GM18505 (cell line): ENCODE results near the gene TRMT2B.
A peak's percentile ranks its signal among the peaks of the same experiment; 100 is the strongest.
"Not testable (repeated sequence)": the region's sequence is repeated elsewhere in the genome, so short reads cannot be mapped to it uniquely, and the experiment has no call there.

ENCODE experiments used
- ATAC-seq: cut with Tn5 transposase; IDR thresholded peaks from one replicate; pipeline ENCODE4 v1.9.1; 2021; ENCODE audit not compliant: unreplicated experiment
- POLR2A ChIP-seq: IDR thresholded peaks from 4 replicates; pipeline ENCODE4 v1.6.1; 2011; ENCODE audit warnings: borderline replicate concordance; ENCODE audit not compliant: insufficient read depth, insufficient read length; ENCODE audit errors: extremely low read depth

TRMT2B gene

DNA sequence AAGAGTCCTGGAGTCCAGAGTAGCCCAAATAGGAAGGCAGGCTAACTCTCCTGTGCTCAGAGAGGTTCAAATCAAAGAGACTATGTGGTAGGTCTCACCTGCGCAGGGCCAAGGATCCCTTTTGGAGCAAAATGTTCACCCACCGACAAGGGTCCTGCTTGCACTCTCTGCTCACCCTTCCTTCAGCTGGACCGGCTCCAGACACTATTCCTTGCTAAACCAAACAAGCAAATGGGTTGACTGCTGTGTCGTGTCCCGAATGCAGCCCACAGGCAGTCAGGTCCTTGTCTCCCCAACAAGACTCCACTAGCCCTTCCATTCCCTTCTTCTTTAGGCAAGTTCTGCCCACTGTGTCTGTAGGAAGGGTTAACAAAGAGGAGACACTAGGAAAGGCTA lies 760 bp downstream of the TRMT2B start:
- no peak for ATAC-seq
- TF ChIP-seq POLR2A, result no peak

DNA sequence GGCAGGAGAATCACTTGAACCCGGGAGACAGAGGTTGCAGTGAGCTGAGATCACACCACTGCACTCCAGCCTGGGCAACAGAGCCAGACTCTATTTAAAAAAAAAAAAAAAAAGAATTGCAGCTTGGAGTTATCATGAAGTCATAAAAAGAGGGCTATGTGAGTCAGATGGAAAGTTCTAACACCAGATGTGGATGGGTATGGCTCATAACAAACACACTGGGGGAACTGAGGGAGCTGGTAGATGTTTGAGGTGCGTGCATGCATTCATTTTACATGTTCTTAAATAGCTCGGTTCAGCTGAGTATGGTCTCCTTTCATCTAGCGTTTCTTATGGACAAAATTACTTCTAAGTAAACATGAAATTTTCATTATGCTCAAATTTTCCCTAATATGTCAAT lies 11.7 kb downstream of the TRMT2B start:
- no peak for TF ChIP-seq POLR2A
- no peak for ATAC-seq

DNA sequence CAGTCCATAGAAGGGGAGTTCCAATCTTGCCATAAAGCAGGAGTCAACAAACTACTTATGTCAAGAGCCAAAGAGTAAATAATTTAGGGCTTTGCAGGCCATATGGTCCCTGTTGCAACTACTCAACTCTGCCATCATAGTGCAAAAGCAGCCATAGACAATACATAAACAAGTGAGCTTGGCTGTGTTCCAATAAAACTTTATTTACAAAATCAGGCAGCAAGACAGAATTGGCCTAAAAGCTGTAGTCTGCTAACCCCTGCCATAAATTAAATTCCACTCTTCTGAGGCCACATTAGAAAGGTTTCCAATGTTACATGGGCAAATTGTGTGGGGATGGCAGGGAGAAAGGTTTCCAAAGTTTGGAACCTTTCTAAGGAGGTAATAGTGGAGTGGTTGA lies 14.7 kb downstream of the TRMT2B start:
- no peak for ATAC-seq
- TF ChIP-seq POLR2A, result no peak

DNA sequence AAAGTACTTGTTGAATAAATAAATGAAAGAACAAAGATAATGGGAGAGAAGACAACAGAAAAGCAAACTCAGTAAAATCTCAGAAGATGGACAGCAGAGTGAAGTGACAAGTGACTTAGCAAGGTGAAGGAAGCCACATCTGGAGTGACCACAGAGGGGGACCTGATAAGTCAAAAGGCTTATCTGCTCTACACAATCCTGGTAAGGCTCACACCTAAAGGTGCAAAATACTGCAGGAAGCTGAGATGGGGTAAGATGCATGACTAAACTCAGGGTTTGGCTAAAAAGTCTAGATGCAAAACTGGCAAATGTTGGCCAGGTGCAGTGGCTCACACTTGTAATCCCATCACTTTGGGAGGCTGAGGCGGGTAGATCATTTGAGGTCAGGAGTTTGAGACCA lies 22.2 kb downstream of the TRMT2B start:
- ATAC-seq, result no peak
- no peak for TF ChIP-seq POLR2A

DNA sequence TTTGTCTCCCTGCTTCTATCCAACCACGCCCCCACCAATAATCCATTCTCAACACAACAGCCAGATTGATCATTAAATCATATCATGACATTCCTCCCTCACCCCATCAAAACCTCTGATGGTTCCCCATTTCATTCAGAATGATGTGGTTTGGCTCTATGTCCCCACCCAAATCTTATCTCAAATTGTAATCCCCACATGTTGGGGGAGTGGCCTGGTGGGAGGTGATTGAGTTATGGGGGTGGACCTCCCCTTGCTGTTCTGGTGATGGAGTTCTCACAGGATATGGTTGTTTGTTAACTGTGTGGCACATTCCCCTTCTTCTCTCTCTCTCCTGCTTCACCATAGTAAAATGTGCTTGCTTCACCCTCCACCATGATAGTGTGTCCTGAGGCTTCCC lies 23.3 kb downstream of the TRMT2B start:
- TF ChIP-seq POLR2A, result no peak
- no peak for ATAC-seq

DNA sequence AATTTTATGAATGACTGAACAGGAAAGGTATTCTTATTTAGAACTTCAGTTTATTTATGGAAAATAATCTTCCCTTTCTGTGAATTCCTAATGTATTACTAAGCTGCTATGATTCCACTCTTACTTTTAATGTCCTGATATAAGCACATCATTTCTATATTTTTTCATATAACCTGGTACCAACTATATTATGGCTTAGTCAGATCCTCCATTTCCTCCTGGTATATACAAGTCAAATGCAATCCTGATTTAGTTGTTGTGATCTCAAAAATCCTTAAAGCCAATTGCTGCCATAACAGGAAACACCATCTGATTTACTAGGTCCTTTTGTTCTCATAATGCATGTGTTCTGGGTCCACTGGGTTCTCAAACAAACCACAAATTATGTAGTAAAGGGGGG lies 26.8 kb downstream of the TRMT2B start:
- no peak for TF ChIP-seq POLR2A
- no peak for ATAC-seq

DNA sequence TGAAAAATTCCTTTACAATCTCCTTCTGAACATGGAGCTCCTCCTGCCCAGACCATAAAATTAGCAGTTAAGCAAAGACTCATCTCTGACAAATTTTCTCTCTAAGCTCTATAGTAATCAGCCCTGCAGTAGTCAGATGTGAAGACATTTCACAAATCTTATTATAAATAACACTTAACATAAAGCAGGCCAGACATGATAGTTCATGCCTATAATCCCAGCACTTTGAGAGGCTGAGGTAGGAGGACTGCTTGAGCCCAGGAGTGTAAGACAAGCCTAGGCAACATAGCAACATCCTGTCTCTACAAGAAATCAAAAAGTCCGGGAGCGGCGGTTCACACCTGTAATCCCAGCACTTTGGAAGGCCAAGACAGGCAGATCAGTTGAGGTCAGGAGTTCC lies 29.9 kb downstream of the TRMT2B start:
- no peak for ATAC-seq
- TF ChIP-seq POLR2A, result no peak

DNA sequence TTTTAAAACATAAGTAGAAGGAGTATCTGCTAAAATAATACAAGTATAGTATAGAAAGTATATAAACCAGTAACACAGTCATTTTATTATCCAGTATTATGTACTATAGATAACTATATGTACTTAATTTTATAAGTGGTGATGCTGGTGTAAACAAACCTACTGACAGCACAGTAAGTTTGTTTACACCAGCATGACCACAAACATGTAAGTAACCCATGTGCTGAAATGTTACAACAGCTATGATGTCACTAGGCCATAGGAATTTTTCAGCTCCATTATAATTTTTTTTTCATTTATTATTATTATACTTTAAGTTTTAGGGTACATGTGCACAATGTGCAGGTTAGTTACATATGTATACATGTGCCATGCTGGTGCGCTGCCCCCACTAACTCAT lies 39.9 kb downstream of the TRMT2B start:
- ATAC-seq, result not testable (repeated sequence)

DNA sequence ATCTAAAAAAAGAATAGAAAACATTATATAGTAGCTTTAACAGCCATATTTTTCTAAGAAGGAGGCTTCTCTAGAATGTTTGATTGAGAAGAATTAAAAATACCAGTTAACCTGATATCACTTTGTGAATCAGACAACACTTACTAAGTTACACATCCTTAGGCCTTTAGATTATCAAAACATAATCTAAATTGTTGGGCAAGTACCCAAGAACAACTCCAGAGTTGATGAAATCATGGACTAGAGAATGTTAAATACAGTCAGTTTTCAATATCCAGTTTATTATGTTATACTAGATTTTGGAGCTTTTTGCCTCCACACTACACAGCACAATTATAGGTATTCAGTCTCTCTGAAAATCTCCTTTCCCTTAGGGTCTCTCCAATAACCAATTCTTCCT lies 42.8 kb downstream of the TRMT2B start:
- TF ChIP-seq POLR2A, result no peak
- no peak for ATAC-seq

DNA sequence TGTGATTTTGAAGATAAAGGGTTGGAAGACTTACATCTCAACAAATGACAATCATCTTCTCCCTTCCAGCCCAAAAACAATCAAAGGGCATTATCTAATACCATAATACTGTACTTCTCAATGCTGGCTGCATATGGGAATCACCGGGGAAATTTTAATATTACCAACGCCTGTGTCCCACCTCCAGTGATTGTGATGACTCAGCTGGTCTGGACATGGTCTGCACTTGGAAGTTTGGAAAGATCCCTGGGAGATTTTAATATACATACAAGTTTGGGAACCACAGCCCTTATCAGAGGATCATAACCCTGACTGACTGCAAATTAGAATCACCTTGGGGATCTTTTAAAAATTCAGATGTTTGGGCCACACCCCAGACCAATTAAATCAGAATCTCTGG lies 52.5 kb downstream of the TRMT2B start:
- no peak for TF ChIP-seq POLR2A
- ATAC-seq, result no peak

DNA sequence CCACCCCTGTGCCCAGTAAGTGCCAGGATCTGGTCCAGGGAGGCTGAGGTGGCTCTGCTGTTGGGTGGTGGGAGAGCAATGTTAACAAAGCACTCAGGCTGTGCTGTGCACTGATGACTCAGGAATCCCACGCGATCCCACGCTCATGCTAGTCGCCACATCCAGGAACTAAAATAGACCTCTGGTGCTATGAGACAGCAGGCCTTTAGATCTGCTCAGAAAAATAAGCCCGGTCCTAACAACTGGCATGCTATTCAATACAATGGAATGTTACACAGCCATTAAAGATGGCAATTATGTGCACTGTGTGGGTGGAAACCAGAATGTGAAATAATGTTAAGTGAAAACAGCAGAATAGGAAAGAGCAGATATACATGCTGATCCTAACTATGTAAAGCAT lies 56.4 kb downstream of the TRMT2B start:
- ATAC-seq, result no peak
- TF ChIP-seq POLR2A, result no peak

DNA sequence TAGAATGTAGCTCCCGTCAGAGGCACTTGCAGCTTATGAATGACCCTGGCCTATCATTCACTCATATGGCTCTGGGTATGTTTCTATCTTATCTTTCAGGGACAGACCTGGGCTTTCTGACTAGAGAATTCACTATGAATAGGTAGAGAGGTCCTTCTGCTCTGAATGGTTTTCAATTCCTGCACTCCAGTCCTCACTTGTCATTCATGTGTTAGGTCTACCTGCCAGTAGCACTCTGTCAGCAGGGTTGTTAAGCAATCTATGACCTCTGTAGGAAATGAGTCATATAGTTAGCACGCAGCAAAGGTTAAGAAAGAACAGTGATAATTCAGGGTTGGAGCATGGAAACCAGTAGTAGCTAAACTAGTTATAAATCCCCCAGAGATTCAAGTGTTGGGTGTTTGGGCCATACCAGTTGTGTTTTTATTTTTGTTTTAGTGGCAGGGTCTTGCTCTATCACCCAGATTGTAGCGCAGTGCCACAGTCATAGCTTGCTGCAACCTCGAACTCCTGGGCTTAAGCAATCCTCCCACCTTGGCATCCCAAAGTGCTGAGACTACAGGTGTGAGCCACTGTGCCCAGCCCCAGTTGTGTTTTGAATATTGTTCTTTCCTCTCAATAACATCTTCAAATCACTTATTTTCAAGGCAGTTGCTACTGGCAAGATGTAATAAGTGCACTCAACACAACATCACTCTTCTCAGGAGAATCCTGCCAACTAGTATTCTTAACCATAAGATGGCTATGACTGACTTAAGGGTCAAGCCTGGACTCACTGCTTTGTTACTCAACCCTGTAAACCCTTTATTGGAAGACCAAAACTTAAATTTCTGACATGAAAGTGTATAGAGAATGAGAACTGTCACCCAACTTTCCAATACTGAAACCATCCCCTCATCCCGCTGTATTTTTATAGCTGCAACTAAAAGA lies 57.3 kb downstream of the TRMT2B start:
- peak; percentile 78 for ATAC-seq
- TF ChIP-seq POLR2A, result no peak

DNA sequence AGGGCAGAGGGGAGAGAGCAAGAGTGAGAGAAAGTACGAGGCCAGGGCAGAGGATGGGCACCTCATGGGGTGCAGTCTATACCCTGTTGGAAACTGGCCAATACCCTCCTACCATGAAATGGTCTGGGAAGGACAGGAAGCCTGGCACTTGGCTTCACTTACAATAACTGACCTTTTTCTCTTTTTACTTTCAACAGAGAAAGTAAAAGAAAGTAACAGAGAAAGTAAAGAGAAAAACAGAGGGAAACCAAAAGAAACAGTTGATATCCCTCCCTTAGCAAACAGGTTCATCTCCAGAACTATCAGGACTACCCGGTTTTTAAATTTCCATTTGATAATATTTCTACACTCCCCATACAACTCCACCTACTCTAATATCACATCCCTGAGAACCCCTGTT lies 61.8 kb downstream of the TRMT2B start:
- no peak for ATAC-seq
- no peak for TF ChIP-seq POLR2A

DNA sequence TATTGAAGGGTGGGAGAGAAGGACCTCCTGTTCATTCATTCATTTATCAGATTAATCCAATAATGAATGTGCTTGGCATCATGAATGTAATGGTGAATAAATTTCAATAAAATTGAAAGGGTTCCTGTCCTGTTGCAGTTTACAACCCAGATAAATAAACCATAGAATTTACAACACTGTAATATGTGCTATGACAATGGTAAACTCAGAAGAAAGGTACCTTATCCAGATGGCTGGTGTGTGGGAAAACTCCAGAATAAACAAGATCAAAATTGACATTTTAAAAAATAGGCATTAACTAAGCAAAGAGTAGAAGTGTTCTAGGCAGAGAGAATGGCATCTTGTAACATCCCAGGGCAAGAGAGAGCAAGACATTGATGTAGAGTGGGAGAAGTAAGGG lies 67.1 kb downstream of the TRMT2B start:
- no peak for ATAC-seq

DNA sequence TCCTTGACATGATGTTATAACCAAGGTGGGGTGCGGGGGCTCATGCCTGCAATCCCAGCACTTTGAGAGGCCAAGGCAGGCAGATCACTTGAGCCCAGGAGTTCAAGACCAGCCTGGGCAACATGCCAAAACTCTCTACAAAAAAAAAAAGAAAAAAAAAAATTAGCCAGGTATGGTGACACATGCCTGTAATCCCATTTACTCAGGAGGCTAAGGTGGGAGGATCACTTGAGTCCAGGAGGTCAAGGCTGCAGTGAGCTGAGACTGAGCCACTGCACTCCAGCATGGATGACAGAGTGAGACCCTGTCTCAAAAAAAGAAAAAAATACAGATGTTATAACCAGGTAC lies 70.4 kb downstream of the TRMT2B start:
- ATAC-seq, result not testable (repeated sequence)

More for the DNA sequence above, 67.1 kb downstream of the TRMT2B start:
- no peak for TF ChIP-seq POLR2A

DNA sequence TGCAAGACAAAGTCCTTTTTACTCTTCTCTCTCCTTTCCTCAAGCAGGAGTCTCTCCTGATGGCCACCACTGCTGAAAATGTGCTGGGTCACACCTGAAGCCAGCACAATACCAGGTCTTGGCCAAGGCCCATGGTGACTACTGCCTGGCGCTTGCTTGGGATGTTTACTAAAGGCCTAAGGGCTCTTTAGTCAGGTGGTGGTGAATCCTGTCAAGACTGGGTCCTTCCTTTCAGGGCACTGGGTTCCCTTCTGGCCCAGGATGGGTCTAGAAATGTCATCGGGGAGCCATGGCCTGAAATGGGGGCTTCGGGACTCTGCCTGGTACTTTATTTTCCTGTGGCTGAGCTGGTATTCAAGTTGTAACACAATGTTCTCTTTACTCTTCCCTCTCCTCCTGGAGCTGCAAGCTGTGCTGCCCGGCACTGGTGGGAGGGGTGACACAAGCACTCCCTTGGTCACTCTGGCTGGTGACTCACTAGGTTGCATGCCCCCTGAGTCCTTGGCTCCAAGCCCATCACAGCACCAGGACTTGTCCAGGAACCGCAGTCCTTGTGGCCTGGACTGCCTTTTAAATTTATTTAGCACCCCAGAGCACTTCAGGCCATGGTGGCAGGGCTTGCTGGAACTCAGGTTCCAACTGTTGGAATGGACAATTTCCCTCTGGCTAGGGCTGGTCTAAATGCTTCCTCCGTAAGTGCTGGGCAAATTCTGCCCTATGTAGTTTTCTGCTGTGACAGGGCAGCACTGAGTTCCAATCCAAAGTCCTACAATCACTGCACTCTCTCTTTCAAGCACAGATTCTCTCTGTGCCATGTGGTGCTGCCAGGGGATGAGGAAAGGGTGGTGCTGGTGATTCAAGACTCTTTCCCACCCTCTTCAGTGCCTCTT lies 71.1 kb downstream of the TRMT2B start:
- no peak for ATAC-seq
- no peak for TF ChIP-seq POLR2A
